Astrocyte of the cerebellum (primary cell): Measurements from ENCODE around the gene KIFAP3.
"Not testable (repeated sequence)": the region's sequence is repeated elsewhere in the genome, so short reads cannot be mapped to it uniquely, and the experiment has no call there.

ENCODE experiments used
- DNase-seq: peaks from one replicate; pipeline ENCODE4 v3.0.0-alpha.2; 2011; ENCODE audit warnings: low read depth
- H3K4me3 ChIP-seq: 2 replicates; pipeline ENCODE4 v1.5.1; 2011; ENCODE audit warnings: mild to moderate bottlenecking, low read depth, low read length, moderate library complexity
- CTCF ChIP-seq: IDR thresholded peaks from 2 replicates; pipeline ENCODE4 v1.5.1; 2012; ENCODE audit warnings: low read length, low read depth, moderate library complexity, mild to moderate bottlenecking; ENCODE audit errors: missing control alignments
- in situ Hi-C: cut with HindIII; loops from 2 replicates; pipeline ENCODE4 v1.10.0; 2017; ENCODE audit warnings: low sequenced_read_pairs

The KIFAP3 gene

GRCh38 chr1:170027760-170028159 lies 46.7 kb downstream of the KIFAP3 start:
- H3K4me3 ChIP-seq = no peak overlapping the region
- DNase-seq = no peak
- in situ Hi-C loops = no loop called here
- no peak for TF ChIP-seq CTCF

- no peak for TF ChIP-seq CTCF
- in situ Hi-C loops = no loop called here
- no peak overlapping the region for H3K4me3 ChIP-seq
- DNase-seq = no peak
Measured at GRCh38 chr1:170020859-170021258, 53.6 kb downstream of the KIFAP3 start.

- in situ Hi-C loops = no loop called here
- no peak for DNase-seq
- H3K4me3 ChIP-seq = no peak overlapping the region
- TF ChIP-seq CTCF = no peak
Measured at GRCh38 chr1:170017478-170017877, 57.0 kb downstream of the KIFAP3 start.

- no peak overlapping the region for H3K4me3 ChIP-seq
- no peak for DNase-seq
- TF ChIP-seq CTCF = no peak
- in situ Hi-C loops = no loop called here
Measured at GRCh38 chr1:170012920-170013319, 61.6 kb downstream of the KIFAP3 start.

- peak; percentile 45 for DNase-seq
- peak; percentile 10 for TF ChIP-seq CTCF
- in situ Hi-C loops = no loop called here
- no peak overlapping the region for H3K4me3 ChIP-seq
Measured at GRCh38 chr1:170010443-170010842, 64.1 kb downstream of the KIFAP3 start.

- H3K4me3 ChIP-seq = no peak overlapping the region
- no peak for DNase-seq
- no peak for TF ChIP-seq CTCF
- in situ Hi-C loops = no loop called here
Measured at GRCh38 chr1:170009551-170009950, 64.9 kb downstream of the KIFAP3 start.

GRCh38 chr1:170008745-170009144 lies 65.8 kb downstream of the KIFAP3 start:
- in situ Hi-C loops, H3K4me3 ChIP-seq, DNase-seq: not testable (repeated sequence)

GRCh38 chr1:170003270-170003835 lies 71.1 kb downstream of the KIFAP3 start:
- H3K4me3 ChIP-seq, in situ Hi-C loops, DNase-seq: not testable (repeated sequence)
